Esophagus (tissue), 2 donors: Measurements from ENCODE around the gene SND1. TPM values are rescaled to one million over a fixed set of nuclear protein-coding genes. Genes with fewer than 3 reads are reported as not detected.

Experiments used
- H3K27ac ChIP-seq, 2 donors: one replicate each; pipeline ENCODE4 v1.5.1; 2013; ENCODE audit warnings: low read depth in 2 of 2, mild to moderate bottlenecking in 2 of 2, inconsistent platforms in 1 of 2, low read length in 1 of 2, moderate library complexity in 1 of 2
- H3K27me3 ChIP-seq, 2 donors: one replicate each; pipeline ENCODE4 v1.6.1; 2013; ENCODE audit warnings: low read length in 2 of 2, control low read depth in 1 of 2, mild to moderate bottlenecking in 1 of 2; ENCODE audit not compliant: insufficient read depth in 2 of 2, control insufficient read depth in 1 of 2
- H3K36me3 ChIP-seq, 2 donors: one replicate each; pipeline ENCODE4 v1.6.1; 2013; ENCODE audit warnings: low read length in 1 of 2; ENCODE audit not compliant: control insufficient read depth in 2 of 2, insufficient read depth in 2 of 2
- H3K4me1 ChIP-seq, 2 donors: one replicate each; pipeline ENCODE4 v1.6.1; 2013; ENCODE audit warnings: low read length in 1 of 2; ENCODE audit not compliant: control insufficient read depth in 2 of 2, insufficient read depth in 2 of 2
- H3K4me3 ChIP-seq, 2 donors: one replicate each; pipeline ENCODE4 v1.5.1; 2013; ENCODE audit warnings: low read length in 2 of 2, mild to moderate bottlenecking in 2 of 2, low read depth in 1 of 2, moderate library complexity in 1 of 2
- H3K9me3 ChIP-seq, 2 donors: one replicate each; pipeline ENCODE4 v1.6.1; 2013; ENCODE audit warnings: mild to moderate bottlenecking in 2 of 2, low read depth in 1 of 2, low read length in 1 of 2, moderate library complexity in 1 of 2; ENCODE audit not compliant: control insufficient read depth in 2 of 2, insufficient read depth in 1 of 2
- WGBS, 2 donors: extraction: QIAGEN DNeasy Blood & Tissue Kit; methylation state at CpG; one replicate each; pipeline ENCODE4 v1.1.7; 2013; 5-methylcytosine and 5-hydroxymethylcytosine counted together
- polyA plus RNA-seq, 2 donors: library from polyadenylated mRNA; stranded (reverse); fragments of 200-250 nt; gene quantifications; one replicate each; pipeline ENCODE4 v1.2.3, GENCODE V29; 2013
- donor health status: healthy with polysubstance abuse.
- donor health status: Bipolar disorder and iron deficiency.

Gene SND1
- polyA plus RNA-seq, 2 donors: 23.1 to 44.4 TPM

- no peak overlapping the region for H3K27ac ChIP-seq
- no peaks in the 10 kb centered on the region for H3K9me3 ChIP-seq
- no peaks in the 10 kb centered on the region for H3K4me1 ChIP-seq
- 96 to 99% methylated on average over 6 of the region's 6 CpGs for WGBS, 2 donors
- H3K27me3 ChIP-seq: no peaks in the 10 kb centered on the region
- no peaks in the 10 kb centered on the region for H3K36me3 ChIP-seq
- no peak overlapping the region for H3K4me3 ChIP-seq
Measured at GRCh38 chr7:127914693-127915092, 262.7 kb downstream of the SND1 start.

- H3K9me3 ChIP-seq: no peaks in the 10 kb centered on the region
- H3K27ac ChIP-seq: no peak overlapping the region
- H3K36me3 ChIP-seq: no peaks in the 10 kb centered on the region
- 94 to 98% methylated on average over 3 of the region's 3 CpGs for WGBS, 2 donors
- H3K4me1 ChIP-seq: no peaks in the 10 kb centered on the region
- no peaks in the 10 kb centered on the region for H3K27me3 ChIP-seq
- no peak overlapping the region for H3K4me3 ChIP-seq
Measured at GRCh38 chr7:127916735-127917134, 264.7 kb downstream of the SND1 start.

- no peak overlapping the region for H3K27ac ChIP-seq
- WGBS, 2 donors: 88 to 89% methylated on average over 8 of the region's 8 CpGs
- H3K27me3 ChIP-seq: no peaks in the 10 kb centered on the region
- no peaks in the 10 kb centered on the region for H3K9me3 ChIP-seq
- H3K4me3 ChIP-seq: no peak overlapping the region
- H3K36me3 ChIP-seq: no peaks in the 10 kb centered on the region
- no peaks in the 10 kb centered on the region for H3K4me1 ChIP-seq
Measured at GRCh38 chr7:127918130-127918529, 266.1 kb downstream of the SND1 start.

GRCh38 chr7:127920787-127921438 is 268.9 kb downstream of the SND1 start:
- H3K27me3 ChIP-seq: no peaks in the 10 kb centered on the region
- 78 to 92% methylated on average over 2 of the region's 2 CpGs for WGBS, 2 donors

GRCh38 chr7:127922656-127923055 is 270.7 kb downstream of the SND1 start:
- WGBS, 2 donors: 92 to 95% methylated on average over 1 of the region's 1 CpG

More at GRCh38 chr7:127920787-127921438, 268.9 kb downstream of the SND1 start:
- H3K27ac ChIP-seq: no peak overlapping the region
- no peak overlapping the region for H3K4me3 ChIP-seq
- H3K36me3 ChIP-seq: no peaks in the 10 kb centered on the region
- H3K4me1 ChIP-seq: no peaks in the 10 kb centered on the region
- no peaks in the 10 kb centered on the region for H3K9me3 ChIP-seq

GRCh38 chr7:127924874-127925273 is 272.9 kb downstream of the SND1 start:
- Histone ChIP-seq H3K27ac (no peak overlapping the region), H3K27me3 (no peaks in the 10 kb centered on the region)

More at GRCh38 chr7:127922656-127923055, 270.7 kb downstream of the SND1 start:
- Histone ChIP-seq H3K9me3 (no peaks in the 10 kb centered on the region), H3K4me3 (no peak overlapping the region), H3K27me3 (no peaks in the 10 kb centered on the region), H3K4me1 (no peaks in the 10 kb centered on the region), H3K27ac (no peak overlapping the region), H3K36me3 (no peaks in the 10 kb centered on the region)

GRCh38 chr7:127927348-127927696 is 275.3 kb downstream of the SND1 start:
- H3K27me3 ChIP-seq: no peaks in the 10 kb centered on the region
- H3K27ac ChIP-seq: no peak overlapping the region
- WGBS, 2 donors: 63 to 79% methylated on average over 3 of the region's 3 CpGs
- H3K4me1 ChIP-seq: no peaks in the 10 kb centered on the region
- peaks cover 4 to 11% of the 10 kb centered on the region in 2 donors for H3K36me3 ChIP-seq
- no peak overlapping the region for H3K4me3 ChIP-seq
- H3K9me3 ChIP-seq: no peaks in the 10 kb centered on the region

More at GRCh38 chr7:127924874-127925273, 272.9 kb downstream of the SND1 start:
- peaks cover 4 to 6% of the 10 kb centered on the region in 2 donors for H3K36me3 ChIP-seq
- no peak overlapping the region for H3K4me3 ChIP-seq
- H3K9me3 ChIP-seq: no peaks in the 10 kb centered on the region
- no peaks in the 10 kb centered on the region for H3K4me1 ChIP-seq

GRCh38 chr7:127928222-127928621 is 276.2 kb downstream of the SND1 start:
- H3K4me1 ChIP-seq: no peaks in the 10 kb centered on the region
- H3K4me3 ChIP-seq: no peak overlapping the region
- 94 to 99% methylated on average over 3 of the region's 3 CpGs for WGBS, 2 donors
- H3K27me3 ChIP-seq: no peaks in the 10 kb centered on the region
- no peak overlapping the region for H3K27ac ChIP-seq
- H3K36me3 ChIP-seq: peaks cover 4 to 11% of the 10 kb centered on the region in 2 donors
- H3K9me3 ChIP-seq: no peaks in the 10 kb centered on the region

- WGBS, 2 donors: 84 to 86% methylated on average over 6 of the region's 6 CpGs
- Histone ChIP-seq H3K9me3 (no peaks in the 10 kb centered on the region), H3K4me1 (no peaks in the 10 kb centered on the region), H3K27me3 (no peaks in the 10 kb centered on the region), H3K27ac (no peak overlapping the region), H3K4me3 (no peak overlapping the region), H3K36me3 (peaks cover 4 to 11% of the 10 kb centered on the region in 2 donors)
Measured at GRCh38 chr7:127928852-127929251, 276.9 kb downstream of the SND1 start.
